Measurements from ENCODE around the gene MSL3.

- TF ChIP-seq CTCF (IDR thresholded peaks at IDR 0.05) = no peak
- no peak for TF ChIP-seq POLR2A (IDR thresholded peaks at IDR 0.05)
These were observed 7.3 kb upstream of the MSL3 start for GRCh38 chrX:11750694-11751093.

Measured in adrenal gland (tissue), 5 donors.